HepG2 (cell line): ENCODE data around the gene NOL12. TPM values are rescaled to one million over a fixed set of nuclear protein-coding genes. Genes with fewer than 3 reads are reported as not detected.

Experiments
- BORCS8-MEF2B ChIP-seq: sonication (generic); formaldehyde crosslinking; IDR thresholded peaks from 2 replicates; pipeline ENCODE4 v1.8.0; 2022; ENCODE audit warnings: mild to moderate bottlenecking, missing genetic modification reagents
- CAMTA2 ChIP-seq: sonication (generic); formaldehyde crosslinking; IDR thresholded peaks from 2 replicates; pipeline ENCODE4 v1.4.0; 2020; ENCODE audit warnings: mild to moderate bottlenecking, missing genetic modification reagents, borderline replicate concordance
- NONO ChIP-seq, 2 experiments: fragments of 450-650 bp in 1 of 2; sonication (generic) in 1 of 2; formaldehyde crosslinking in 1 of 2; IDR thresholded peaks in 1 of 2; conservative IDR thresholded peaks in 1 of 2; 2 replicates each; pipeline versions ENCODE4 v1.6.1 to v1.8.0; 2017 to 2022; ENCODE audit warnings: mild to moderate bottlenecking in 1 of 2, missing genetic modification reagents in 1 of 2, moderate library complexity in 1 of 2
- SKI ChIP-seq: fragments of 450-650 bp; IDR thresholded peaks from one replicate; pipeline ENCODE4 v1.6.1; 2018; ENCODE audit warnings: mild to moderate bottlenecking; ENCODE audit not compliant: partially characterized antibody
- SMAD3 ChIP-seq: sonication (generic); formaldehyde crosslinking; IDR thresholded peaks from 2 replicates; pipeline ENCODE4 v1.4.0; 2020; ENCODE audit warnings: missing genetic modification reagents
- USF2 ChIP-seq, 2 experiments: sonication (generic) in 1 of 2; formaldehyde crosslinking in 1 of 2; IDR thresholded peaks; 2 replicates each; pipeline versions ENCODE4 v1.5.1 to v1.6.1; 2011 to 2020; ENCODE audit warnings: borderline replicate concordance in 1 of 2, low read depth in 1 of 2, low read length in 1 of 2, mild to moderate bottlenecking in 1 of 2, missing genetic modification reagents in 1 of 2, moderate library complexity in 1 of 2
- WIZ ChIP-seq: sonication (generic); formaldehyde crosslinking; IDR thresholded peaks from 2 replicates; pipeline ENCODE4 v1.5.1; 2020; ENCODE audit warnings: mild to moderate bottlenecking, missing genetic modification reagents
- ZBTB42 ChIP-seq: sonication (generic); formaldehyde crosslinking; IDR thresholded peaks from 2 replicates; pipeline ENCODE4 v1.5.0; 2020; ENCODE audit warnings: mild to moderate bottlenecking, missing genetic modification reagents
- ZNF18 ChIP-seq: sonication (generic); formaldehyde crosslinking; IDR thresholded peaks from 2 replicates; pipeline ENCODE4 v1.8.0; 2022; ENCODE audit warnings: mild to moderate bottlenecking, missing genetic modification reagents; ENCODE audit not compliant: insufficient replicate concordance
- ZNF263 ChIP-seq: sonication (generic); formaldehyde crosslinking; IDR thresholded peaks from 2 replicates; pipeline ENCODE4 v1.4.0; 2020; ENCODE audit warnings: missing genetic modification reagents
- ZNF335 ChIP-seq: sonication (generic); formaldehyde crosslinking; IDR thresholded peaks from 2 replicates; pipeline ENCODE4 v1.4.0; 2020; ENCODE audit warnings: missing genetic modification reagents
- ZNF343 ChIP-seq: sonication (generic); formaldehyde crosslinking; IDR thresholded peaks from 2 replicates; pipeline ENCODE4 v1.4.0; 2020; ENCODE audit warnings: mild to moderate bottlenecking, missing genetic modification reagents
- ZNF441 ChIP-seq: sonication (generic); formaldehyde crosslinking; IDR thresholded peaks from 2 replicates; pipeline ENCODE4 v1.7.0; 2021; ENCODE audit warnings: missing genetic modification reagents, borderline replicate concordance
- ZNF660 ChIP-seq: sonication (generic); formaldehyde crosslinking; IDR thresholded peaks from 2 replicates; pipeline ENCODE4 v1.5.1; 2020; ENCODE audit warnings: mild to moderate bottlenecking, low read depth, missing genetic modification reagents, borderline replicate concordance
- ZNF674 ChIP-seq: sonication (generic); formaldehyde crosslinking; IDR thresholded peaks from 2 replicates; pipeline ENCODE4 v1.5.0; 2020; ENCODE audit warnings: low read depth, mild to moderate bottlenecking, missing genetic modification reagents
- ZNF703 ChIP-seq: sonication (generic); formaldehyde crosslinking; IDR thresholded peaks from 2 replicates; pipeline ENCODE4 v1.5.1; 2020; ENCODE audit warnings: missing genetic modification reagents, mild to moderate bottlenecking, moderate library complexity, borderline replicate concordance
- ZNF737 ChIP-seq: sonication (generic); formaldehyde crosslinking; IDR thresholded peaks from 2 replicates; pipeline ENCODE4 v1.5.0; 2020; ENCODE audit warnings: missing genetic modification reagents, mild to moderate bottlenecking, borderline replicate concordance
- ZNF788 ChIP-seq: sonication (generic); formaldehyde crosslinking; IDR thresholded peaks from 2 replicates; pipeline ENCODE4 v1.5.0; 2020; ENCODE audit warnings: mild to moderate bottlenecking, missing genetic modification reagents, borderline replicate concordance
- ZSCAN29 ChIP-seq: sonication (generic); formaldehyde crosslinking; conservative IDR thresholded peaks from 2 replicates; pipeline ENCODE4 v1.4.0; 2020; ENCODE audit warnings: mild to moderate bottlenecking, missing genetic modification reagents
- polyA plus RNA-seq, 8 experiments: library from polyadenylated mRNA; depleted of rRNA in 3 of 8; stranded (reverse) in 7 of 8; unstranded in 1 of 8; fragments of >200 nt; fragmentation: Illumina TruSeq in 4 of 8; extraction: Trizol in 4 of 8; gene quantifications; 2 replicates each; pipeline versions ENCODE4 v1.2.1 to v1.2.3, GENCODE V29; 2011 to 2016; ENCODE audit warnings: low read depth in 4 of 8, missing spikeins in 1 of 8, mixed read lengths in 1 of 8; ENCODE audit not compliant: insufficient read depth in 1 of 8
- total RNA-seq, 5 experiments: library from RNA; depleted of rRNA; stranded (reverse); fragments of >200 nt; fragmentation: Illumina TruSeq; extraction: Trizol; gene quantifications; 2 replicates each; pipeline ENCODE4 v1.2.3, GENCODE V29; 2016; ENCODE audit warnings: low read depth in 1 of 5
- TF ChIP-seq, protein P1 (sequence below): IDR thresholded peaks from 2 replicates; pipeline ENCODE4 v1.6.1; 2016; ENCODE audit warnings: low read depth
- TF ChIP-seq, protein P2 (sequence below): sonication (generic); formaldehyde crosslinking; IDR thresholded peaks from 2 replicates; pipeline ENCODE4 v1.5.0; 2020; ENCODE audit warnings: missing genetic modification reagents

NOL12 gene
- total and polyA plus RNA-seq, 2 of the 13 experiments (the other 11 are each of a cell fraction or from before 2014, with no cell fraction given): 14.3 to 31.4 TPM

- TF ChIP-seq ZNF18 (CRISPR knock-in tag) (no peak), SMAD3 (no peak), CAMTA2 (CRISPR knock-in tag) (0 out of 2 replicates have a peak, but pooled peaks have one; percentile 59), ZNF335 (no peak), ZNF441 (CRISPR knock-in tag) (no peak), ZNF703 (no peak), USF2 (IDR thresholded peaks at IDR 0.05; ENCODE audit: low read depth, low read length) (no peak), USF2 (CRISPR knock-in tag; IDR thresholded peaks at IDR 0.05; ENCODE audit: borderline replicate concordance) (no peak), SKI (peak; percentile 18), ZNF737 (CRISPR knock-in tag) (no peak), ZNF674 (CRISPR knock-in tag) (no peak), WIZ (no peak), ZNF660 (CRISPR knock-in tag) (no peak), ZBTB42 (CRISPR knock-in tag) (no peak), BORCS8-MEF2B (no peak), ZNF263 (CRISPR knock-in tag) (0 out of 2 replicates have a peak, but pooled peaks have one; percentile 19), NONO (IDR thresholded peaks at IDR 0.05) (no peak), NONO (CRISPR knock-in tag; conservative IDR thresholded peaks at IDR 0.05) (peak; percentile 13; the same call in 1 of the 2 replicates), ZNF788 (peak; percentile 80; the same call in 1 of the 2 replicates), ZSCAN29 (0 out of 2 replicates have a peak, but pooled peaks have one; percentile 59), ZNF343 (CRISPR knock-in tag) (no peak)
- TF ChIP-seq, protein P1, sequence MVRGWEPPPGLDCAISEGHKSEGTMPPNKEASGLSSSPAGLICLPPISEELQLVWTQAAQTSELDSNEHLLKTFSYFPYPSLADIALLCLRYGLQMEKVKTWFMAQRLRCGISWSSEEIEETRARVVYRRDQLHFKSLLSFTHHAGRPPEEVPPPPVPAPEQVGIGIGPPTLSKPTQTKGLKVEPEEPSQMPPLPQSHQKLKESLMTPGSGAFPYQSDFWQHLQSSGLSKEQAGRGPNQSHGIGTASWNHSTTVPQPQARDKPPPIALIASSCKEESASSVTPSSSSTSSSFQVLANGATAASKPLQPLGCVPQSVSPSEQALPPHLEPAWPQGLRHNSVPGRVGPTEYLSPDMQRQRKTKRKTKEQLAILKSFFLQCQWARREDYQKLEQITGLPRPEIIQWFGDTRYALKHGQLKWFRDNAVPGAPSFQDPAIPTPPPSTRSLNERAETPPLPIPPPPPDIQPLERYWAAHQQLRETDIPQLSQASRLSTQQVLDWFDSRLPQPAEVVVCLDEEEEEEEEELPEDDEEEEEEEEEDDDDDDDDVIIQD: no peak
- TF ChIP-seq, protein P2, sequence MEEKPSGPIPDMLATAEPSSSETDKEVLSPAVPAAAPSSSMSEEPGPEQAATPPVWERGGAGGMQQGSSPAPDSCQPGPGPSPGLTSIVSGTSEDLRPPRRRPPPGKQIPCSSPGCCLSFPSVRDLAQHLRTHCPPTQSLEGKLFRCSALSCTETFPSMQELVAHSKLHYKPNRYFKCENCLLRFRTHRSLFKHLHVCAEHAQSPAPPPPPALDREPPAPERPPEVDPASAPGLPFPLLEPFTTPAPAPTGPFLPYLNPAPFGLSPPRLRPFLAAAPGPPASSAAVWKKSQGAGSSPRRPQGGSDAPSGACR (CRISPR knock-in tag): no peak
Measured at GRCh38 chr22:37638391-37639069, 47.6 kb upstream of the NOL12 start (continued).
